Measurements from ENCODE around the gene CRY2.
"Not testable (repeated sequence)": the region's sequence is repeated elsewhere in the genome, so short reads cannot be mapped to it uniquely, and the experiment has no call there.

Gene CRY2

DNA sequence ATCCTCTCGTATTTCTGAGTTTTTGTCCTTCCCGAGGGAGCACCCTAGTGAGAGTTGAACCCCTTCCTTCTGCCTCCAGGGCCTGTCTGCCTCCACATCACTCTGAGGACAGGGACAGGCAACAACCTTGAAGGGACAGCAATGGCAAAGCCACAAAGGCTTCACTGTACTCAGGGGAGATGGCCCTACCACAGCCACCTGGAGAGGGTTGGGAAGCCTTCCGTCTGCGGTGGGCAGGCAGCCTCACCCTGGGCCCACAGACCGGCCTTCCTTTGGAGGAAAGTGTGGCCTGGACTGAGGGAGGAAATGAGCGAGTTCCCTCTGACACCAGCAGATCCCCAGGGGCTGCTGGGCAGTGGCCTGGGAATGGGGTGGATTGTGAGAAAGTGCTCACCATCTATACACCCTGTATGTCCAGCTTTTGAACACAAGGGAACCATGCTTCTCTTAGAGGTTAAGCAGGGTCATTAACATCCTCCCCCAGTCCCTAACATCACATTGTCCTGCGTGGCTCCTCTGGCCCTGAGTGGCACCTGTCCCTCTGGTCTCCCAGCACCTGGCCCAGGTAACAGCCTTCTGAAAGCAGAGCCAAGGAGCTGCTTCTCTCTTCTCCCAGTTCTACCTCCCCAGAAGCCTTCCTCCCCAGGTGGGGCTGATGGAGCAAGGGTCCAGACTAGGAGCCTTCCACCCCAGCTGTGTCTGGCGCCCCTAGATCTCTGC is 35.5 kb upstream of the CRY2 start:
- Histone ChIP-seq H3K4me1 (ENCODE audit: control insufficient read depth, insufficient read depth, low read length, poor library complexity, severe bottlenecking) (peaks cover 12% of the 10 kb centered on the region), H3K27ac (ENCODE audit: insufficient read depth, low read length, poor library complexity, severe bottlenecking) (no peak overlapping the region), H3K4me3 (ENCODE audit: insufficient read depth, low read depth, low read length, poor library complexity, severe bottlenecking) (no peak overlapping the region), H3K36me3 (ENCODE audit: control insufficient read depth, insufficient read depth, low read length) (peaks cover 32% of the 10 kb centered on the region), H3K9me3 (ENCODE audit: control insufficient read depth, low read length) (no peaks in the 10 kb centered on the region), H3K27me3 (replicated peaks; ENCODE audit: control insufficient read depth, insufficient read depth, low read length, poor library complexity, severe bottlenecking) (no peaks in the 10 kb centered on the region)
- no peak for DNase-seq

DNA sequence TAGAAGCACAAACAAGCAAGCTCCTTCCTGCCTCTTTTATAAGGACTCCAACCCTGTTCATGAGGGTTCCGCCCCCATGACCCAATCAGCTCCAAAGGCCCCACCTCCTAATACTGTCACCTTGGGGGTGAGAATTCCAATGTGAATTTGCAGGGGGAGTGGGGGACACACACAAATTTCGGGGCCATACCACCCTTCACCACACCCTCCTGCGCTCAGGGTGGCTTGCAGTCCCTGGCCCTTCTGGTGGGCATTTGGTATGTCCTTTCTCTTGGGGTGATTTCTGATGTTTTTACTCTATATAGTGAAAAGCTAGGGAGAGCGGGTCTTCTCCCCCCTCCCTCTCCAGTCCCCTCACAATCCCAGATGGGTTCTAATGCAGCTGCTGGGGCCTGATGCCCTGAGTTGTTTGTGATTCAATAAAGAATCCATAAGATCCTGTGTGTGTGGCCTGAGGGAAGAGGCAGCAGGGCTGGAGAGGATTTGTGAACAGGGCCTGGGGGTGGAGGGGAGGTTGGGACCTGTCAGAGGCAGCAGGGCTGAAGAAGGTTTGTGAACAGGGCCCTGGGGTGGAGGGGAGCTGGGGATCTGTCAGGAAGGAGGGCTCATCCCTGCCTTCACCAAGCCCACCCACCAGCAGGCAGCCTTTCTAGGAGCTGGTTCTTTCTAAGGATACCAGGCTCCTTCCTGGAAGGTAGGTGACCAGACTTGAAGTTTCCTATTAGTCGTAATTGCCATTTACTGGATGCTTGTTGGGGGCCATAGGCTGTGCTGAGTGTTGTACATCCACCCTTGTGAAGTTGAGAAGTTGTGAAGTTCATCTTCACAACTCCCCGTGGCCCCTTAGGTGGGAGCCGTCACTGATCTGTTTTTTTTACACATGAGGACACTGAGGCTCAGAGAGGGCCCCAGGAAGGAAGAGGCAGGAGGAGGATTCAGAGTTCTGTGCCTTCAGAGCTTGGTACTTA is 34.4 kb upstream of the CRY2 start:
- no peaks in the 10 kb centered on the region for H3K27me3 ChIP-seq (replicated peaks; ENCODE audit: control insufficient read depth, insufficient read depth, low read length, poor library complexity, severe bottlenecking)
- H3K9me3 ChIP-seq (ENCODE audit: control insufficient read depth, low read length): no peaks in the 10 kb centered on the region
- DNase-seq: no peak
- H3K36me3 ChIP-seq (ENCODE audit: control insufficient read depth, insufficient read depth, low read length): peaks cover 20% of the 10 kb centered on the region
- H3K4me3 ChIP-seq (ENCODE audit: insufficient read depth, low read depth, low read length, poor library complexity, severe bottlenecking): no peak overlapping the region
- peaks cover under 1% of the 10 kb centered on the region for H3K4me1 ChIP-seq (ENCODE audit: control insufficient read depth, insufficient read depth, low read length, poor library complexity, severe bottlenecking)
- peak overlapping the region; percentile 13 for H3K27ac ChIP-seq (ENCODE audit: insufficient read depth, low read length, poor library complexity, severe bottlenecking)

DNA sequence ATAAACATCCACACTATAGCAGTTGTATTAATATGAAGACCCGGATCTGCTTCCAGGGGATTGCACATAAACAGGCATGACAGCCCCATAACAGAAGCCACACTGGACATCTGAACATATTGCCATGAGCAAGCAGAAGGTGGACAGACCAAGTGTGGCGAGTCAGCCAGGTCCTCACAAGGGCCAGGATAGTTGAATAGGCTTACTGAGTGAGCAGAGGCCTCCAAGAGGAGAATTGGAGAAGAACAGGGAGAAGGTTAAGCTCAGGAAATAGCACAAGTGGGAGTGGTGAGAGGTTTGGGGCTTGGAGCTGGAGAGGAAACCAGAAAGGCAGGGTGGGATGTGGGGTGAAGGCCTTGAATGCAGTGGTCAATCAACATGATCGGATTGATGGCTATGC is 31.5 kb upstream of the CRY2 start:
- Histone ChIP-seq H3K4me1 (ENCODE audit: control insufficient read depth, insufficient read depth, low read length, poor library complexity, severe bottlenecking) (no peaks in the 10 kb centered on the region), H3K9me3 (ENCODE audit: control insufficient read depth, low read length) (no peaks in the 10 kb centered on the region), H3K36me3 (ENCODE audit: control insufficient read depth, insufficient read depth, low read length) (peaks cover 9% of the 10 kb centered on the region), H3K27me3 (replicated peaks; ENCODE audit: control insufficient read depth, insufficient read depth, low read length, poor library complexity, severe bottlenecking) (no peaks in the 10 kb centered on the region), H3K4me3 (ENCODE audit: insufficient read depth, low read depth, low read length, poor library complexity, severe bottlenecking) (no peak overlapping the region), H3K27ac (ENCODE audit: insufficient read depth, low read length, poor library complexity, severe bottlenecking) (no peak overlapping the region)
- DNase-seq: no peak

DNA sequence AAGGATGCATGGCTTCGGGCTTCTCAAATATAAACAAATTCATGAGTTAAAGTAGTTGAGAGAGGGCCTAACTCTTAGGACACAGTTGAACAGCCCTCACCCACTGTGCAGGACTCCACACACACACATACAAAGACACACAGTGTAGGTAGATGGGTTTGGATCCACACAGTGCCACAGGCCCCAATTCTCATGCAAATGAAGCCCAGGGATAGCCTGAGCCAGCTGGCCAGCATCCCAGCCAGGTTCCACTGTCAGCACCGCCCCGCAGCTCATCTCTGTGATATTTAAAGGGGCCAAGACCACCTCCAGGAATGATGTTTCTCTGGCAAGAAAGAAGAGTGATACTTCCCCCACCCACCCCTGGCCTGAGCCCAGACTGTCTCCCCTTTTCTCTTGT is 30.7 kb upstream of the CRY2 start:
- no peaks in the 10 kb centered on the region for H3K27me3 ChIP-seq (replicated peaks; ENCODE audit: control insufficient read depth, insufficient read depth, low read length, poor library complexity, severe bottlenecking)
- H3K4me3 ChIP-seq (ENCODE audit: insufficient read depth, low read depth, low read length, poor library complexity, severe bottlenecking): no peak overlapping the region
- H3K9me3 ChIP-seq (ENCODE audit: control insufficient read depth, low read length): no peaks in the 10 kb centered on the region
- no peaks in the 10 kb centered on the region for H3K4me1 ChIP-seq (ENCODE audit: control insufficient read depth, insufficient read depth, low read length, poor library complexity, severe bottlenecking)
- peaks cover under 1% of the 10 kb centered on the region for H3K36me3 ChIP-seq (ENCODE audit: control insufficient read depth, insufficient read depth, low read length)
- no peak overlapping the region for H3K27ac ChIP-seq (ENCODE audit: insufficient read depth, low read length, poor library complexity, severe bottlenecking)
- no peak for DNase-seq

DNA sequence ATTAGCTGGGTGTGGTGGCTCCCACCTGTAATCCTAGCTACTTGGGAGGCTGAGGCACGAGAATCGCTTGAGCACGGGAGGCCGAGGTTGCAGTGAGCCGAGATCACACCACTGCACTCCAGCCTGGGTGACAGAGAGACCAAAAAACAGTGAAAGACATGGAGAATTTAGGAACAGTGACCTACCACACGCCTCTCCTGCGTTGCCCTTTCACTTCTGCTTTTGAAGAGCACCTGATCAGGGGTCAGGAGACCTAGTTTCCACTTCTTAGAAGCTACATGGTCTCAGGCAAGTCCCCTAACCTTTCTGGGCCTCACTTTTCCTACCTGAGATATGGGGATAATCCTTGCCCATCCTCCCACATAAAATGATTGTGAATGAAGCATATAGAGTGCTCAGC is 30.1 kb upstream of the CRY2 start:
- Histone ChIP-seq H3K4me3 (ENCODE audit: insufficient read depth, low read depth, low read length, poor library complexity, severe bottlenecking) (no peak overlapping the region), H3K27ac (ENCODE audit: insufficient read depth, low read length, poor library complexity, severe bottlenecking) (no peak overlapping the region), H3K4me1 (ENCODE audit: control insufficient read depth, insufficient read depth, low read length, poor library complexity, severe bottlenecking) (no peaks in the 10 kb centered on the region), H3K27me3 (replicated peaks; ENCODE audit: control insufficient read depth, insufficient read depth, low read length, poor library complexity, severe bottlenecking) (no peaks in the 10 kb centered on the region), H3K36me3 (ENCODE audit: control insufficient read depth, insufficient read depth, low read length) (no peaks in the 10 kb centered on the region), H3K9me3 (ENCODE audit: control insufficient read depth, low read length) (no peaks in the 10 kb centered on the region)
- DNase-seq: no peak

DNA sequence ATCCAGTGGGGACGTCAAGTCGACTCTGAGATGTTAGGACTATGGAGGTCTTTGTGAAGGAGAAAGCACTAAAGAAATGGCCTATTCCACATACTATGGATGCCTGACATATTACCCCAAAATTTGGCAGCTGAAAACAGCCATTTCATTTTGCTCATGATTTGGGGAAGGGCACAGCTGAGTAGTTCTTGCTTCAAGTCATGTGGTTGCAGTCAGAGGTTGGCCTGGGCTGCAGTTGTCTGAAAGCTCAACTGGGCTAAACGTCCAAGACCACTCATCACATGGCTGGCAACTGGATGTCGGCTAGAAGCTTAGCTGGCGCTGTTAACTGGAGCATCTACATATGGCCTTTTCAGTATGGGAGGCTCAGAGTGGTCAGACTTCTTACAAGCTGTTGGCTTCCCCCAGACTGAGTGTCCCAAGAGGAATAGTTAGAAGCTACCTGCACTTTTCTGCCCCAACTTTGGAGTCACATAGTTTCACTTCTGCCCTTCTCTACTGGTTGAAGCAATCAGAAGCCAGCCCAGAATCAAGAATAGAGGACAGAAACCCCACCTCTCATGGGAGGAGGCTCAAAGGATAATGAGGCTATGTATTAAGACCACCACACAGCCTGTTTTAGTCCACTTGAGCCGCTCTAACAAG is 28.2 kb upstream of the CRY2 start:
- Histone ChIP-seq H3K9me3 (ENCODE audit: control insufficient read depth, low read length) (no peaks in the 10 kb centered on the region), H3K27me3 (replicated peaks; ENCODE audit: control insufficient read depth, insufficient read depth, low read length, poor library complexity, severe bottlenecking) (no peaks in the 10 kb centered on the region), H3K4me1 (ENCODE audit: control insufficient read depth, insufficient read depth, low read length, poor library complexity, severe bottlenecking) (no peaks in the 10 kb centered on the region), H3K4me3 (ENCODE audit: insufficient read depth, low read depth, low read length, poor library complexity, severe bottlenecking) (no peak overlapping the region), H3K27ac (ENCODE audit: insufficient read depth, low read length, poor library complexity, severe bottlenecking) (no peak overlapping the region), H3K36me3 (ENCODE audit: control insufficient read depth, insufficient read depth, low read length) (no peaks in the 10 kb centered on the region)
- no peak for DNase-seq

DNA sequence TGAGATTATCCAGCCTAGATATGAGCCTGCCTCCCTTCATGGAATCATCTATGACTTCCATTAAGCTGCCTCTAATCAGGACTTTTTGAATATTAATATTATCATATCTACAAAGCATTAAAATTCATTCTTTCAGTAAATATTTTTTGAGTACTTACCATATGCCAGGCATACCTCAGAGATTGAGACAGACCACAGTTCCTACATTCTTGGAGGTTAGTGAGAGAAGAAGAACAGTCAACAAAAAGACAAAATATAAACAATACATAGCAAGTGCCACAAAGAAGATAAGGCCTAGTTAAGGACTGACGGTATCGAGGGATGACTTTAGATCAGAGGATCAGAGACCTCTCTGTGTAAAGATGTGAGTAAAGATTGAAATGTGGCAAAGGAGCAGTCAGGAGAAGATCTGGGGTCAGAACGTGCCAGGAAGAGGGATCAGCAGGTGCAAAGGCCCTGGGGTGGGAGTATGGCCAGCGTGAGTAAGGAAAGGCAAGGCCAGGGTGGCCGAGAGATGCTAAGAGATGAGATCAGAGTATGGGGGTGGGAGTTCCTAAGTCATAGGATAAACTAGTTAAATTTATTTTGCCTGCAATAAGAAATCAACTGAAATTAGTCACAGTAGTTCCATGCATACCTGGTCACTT is 26.9 kb upstream of the CRY2 start:
- Histone ChIP-seq H3K4me3 (ENCODE audit: insufficient read depth, low read depth, low read length, poor library complexity, severe bottlenecking) (no peak overlapping the region), H3K4me1 (ENCODE audit: control insufficient read depth, insufficient read depth, low read length, poor library complexity, severe bottlenecking) (no peaks in the 10 kb centered on the region), H3K27me3 (replicated peaks; ENCODE audit: control insufficient read depth, insufficient read depth, low read length, poor library complexity, severe bottlenecking) (no peaks in the 10 kb centered on the region), H3K9me3 (ENCODE audit: control insufficient read depth, low read length) (no peaks in the 10 kb centered on the region), H3K27ac (ENCODE audit: insufficient read depth, low read length, poor library complexity, severe bottlenecking) (no peak overlapping the region), H3K36me3 (ENCODE audit: control insufficient read depth, insufficient read depth, low read length) (no peaks in the 10 kb centered on the region)
- no peak for DNase-seq

DNA sequence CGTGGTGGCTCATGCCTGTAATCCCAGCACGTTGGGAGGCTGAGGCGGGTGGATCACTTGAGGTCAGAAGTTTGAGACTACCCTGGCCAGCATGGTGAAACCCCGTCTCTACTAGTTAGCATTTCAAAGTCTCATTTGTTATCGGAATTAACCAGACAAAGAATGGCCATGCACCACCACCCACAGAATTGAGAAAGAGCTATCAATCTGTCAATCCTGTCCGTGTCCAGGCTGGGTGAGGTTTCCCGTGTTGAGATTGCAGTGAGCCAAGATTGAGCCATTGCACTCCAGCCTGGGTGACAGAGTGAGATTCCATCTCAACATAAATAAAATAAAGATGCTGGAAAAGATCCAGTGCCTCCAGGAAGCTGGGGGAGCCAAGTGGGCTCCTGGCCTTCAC is 20.8 kb upstream of the CRY2 start:
- H3K4me1 ChIP-seq (ENCODE audit: control insufficient read depth, insufficient read depth, low read length, poor library complexity, severe bottlenecking); H3K9me3 ChIP-seq (ENCODE audit: control insufficient read depth, low read length); H3K27ac ChIP-seq (ENCODE audit: insufficient read depth, low read length, poor library complexity, severe bottlenecking); DNase-seq; H3K27me3 ChIP-seq (replicated peaks; ENCODE audit: control insufficient read depth, insufficient read depth, low read length, poor library complexity, severe bottlenecking); H3K4me3 ChIP-seq (ENCODE audit: insufficient read depth, low read depth, low read length, poor library complexity, severe bottlenecking); H3K36me3 ChIP-seq (ENCODE audit: control insufficient read depth, insufficient read depth, low read length): not testable (repeated sequence)

DNA sequence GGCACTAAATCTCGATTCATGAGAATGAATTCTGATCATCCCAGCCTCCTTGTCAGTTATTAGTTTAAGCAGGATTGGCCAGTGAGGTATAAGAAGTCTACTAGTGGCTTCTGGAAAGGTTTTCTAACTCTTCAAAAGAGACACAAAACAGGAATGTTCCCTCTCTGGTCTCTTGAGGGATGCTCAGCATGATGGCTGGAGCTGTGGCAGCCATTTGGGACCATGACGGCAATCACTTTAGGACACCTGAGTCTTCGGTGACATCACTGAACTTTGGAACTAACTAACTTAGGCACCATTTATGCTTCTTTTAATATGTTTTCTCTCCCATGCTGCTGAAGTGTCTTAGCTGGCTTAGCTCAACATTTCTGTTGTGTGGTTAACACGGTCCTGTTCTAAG is 20.2 kb upstream of the CRY2 start:
- H3K27ac ChIP-seq (ENCODE audit: insufficient read depth, low read length, poor library complexity, severe bottlenecking): no peak overlapping the region

More for the DNA sequence above, 20.2 kb upstream of the CRY2 start:
- no peaks in the 10 kb centered on the region for H3K4me1 ChIP-seq (ENCODE audit: control insufficient read depth, insufficient read depth, low read length, poor library complexity, severe bottlenecking)
- no peak overlapping the region for H3K4me3 ChIP-seq (ENCODE audit: insufficient read depth, low read depth, low read length, poor library complexity, severe bottlenecking)
- DNase-seq: no peak
- H3K36me3 ChIP-seq (ENCODE audit: control insufficient read depth, insufficient read depth, low read length): no peaks in the 10 kb centered on the region
- H3K27me3 ChIP-seq (replicated peaks; ENCODE audit: control insufficient read depth, insufficient read depth, low read length, poor library complexity, severe bottlenecking): no peaks in the 10 kb centered on the region
- no peaks in the 10 kb centered on the region for H3K9me3 ChIP-seq (ENCODE audit: control insufficient read depth, low read length)

All from effector memory CD4-positive, alpha-beta T cell (primary cell).